Colon (tissue), 2 donors: ENCODE results near the gene OAS2.

Source experiments
- FAIRE-seq: peaks from 2 replicates; lab custom pipeline; 2012; peaks lifted over from hg19 to GRCh38; lab: Jason Lieb, UNC
- donor health status: control.
- donor health status: control.

OAS2 gene

GRCh38 chr12:113022563-113023297 lies 44.4 kb downstream of the OAS2 start:
- FAIRE-seq, result no peak

GRCh38 chr12:113027726-113028125 lies 49.4 kb downstream of the OAS2 start:
- FAIRE-seq, result no peak

DNA sequence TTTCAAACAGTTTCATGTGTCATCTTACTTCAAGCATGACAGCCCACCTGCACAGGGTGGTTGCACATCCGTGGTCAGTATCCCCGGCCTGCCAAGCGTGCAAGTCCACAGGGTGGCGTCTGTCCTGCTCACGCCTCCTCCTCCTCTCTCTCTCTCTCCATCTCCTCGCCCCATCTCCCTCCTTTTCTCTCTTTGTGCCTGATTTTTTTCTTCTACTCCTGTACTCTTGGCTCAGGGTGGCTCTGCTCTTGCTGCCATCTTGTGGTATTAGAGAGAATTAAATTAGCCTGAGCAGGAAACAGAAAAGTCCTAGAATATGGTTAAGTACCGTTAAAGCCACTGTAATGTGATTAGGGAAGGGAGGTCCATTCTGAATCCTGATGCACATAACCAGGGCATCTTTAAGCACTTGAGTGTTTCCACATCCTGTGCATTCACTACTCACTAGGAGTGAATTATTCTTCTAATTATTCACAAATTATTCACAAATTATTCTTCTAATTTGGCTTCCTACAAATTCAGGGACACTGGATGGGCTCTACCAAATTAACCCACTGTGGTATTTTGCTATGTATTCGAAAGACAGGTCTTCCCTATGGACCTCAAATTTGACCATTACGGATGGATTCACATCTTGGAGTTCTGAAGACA lies 52.7 kb downstream of the OAS2 start:
- FAIRE-seq, result no peak

DNA sequence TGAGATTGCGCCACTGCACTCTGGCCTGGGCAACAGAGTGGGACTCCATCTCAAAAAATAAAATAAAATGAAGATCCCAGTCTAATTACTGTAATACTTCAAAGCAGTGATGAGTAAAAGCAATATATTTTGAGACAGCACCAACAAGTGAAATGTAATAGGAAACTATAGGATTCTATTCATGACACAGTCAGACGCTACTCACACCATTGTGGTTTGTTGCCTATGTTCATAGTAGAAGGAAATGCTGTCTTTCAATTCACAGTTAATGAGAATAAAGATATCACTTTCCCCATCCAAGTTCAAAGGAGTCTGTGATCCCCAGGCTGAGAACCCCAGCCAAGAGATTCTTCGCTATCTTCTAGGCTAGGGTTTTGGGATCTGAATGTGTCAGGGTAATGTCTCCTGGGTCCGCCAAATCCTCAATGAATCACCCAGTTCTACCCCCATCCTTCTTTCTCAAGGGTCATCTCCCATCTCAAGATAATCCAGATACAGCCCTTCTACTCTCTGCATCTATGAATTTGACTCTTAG lies 61.7 kb downstream of the OAS2 start:
- FAIRE-seq, result no peak

- FAIRE-seq, result no peak
These were observed 62.4 kb downstream of the OAS2 start for GRCh38 chr12:113040722-113041171.

GRCh38 chr12:113041560-113041959 lies 63.2 kb downstream of the OAS2 start:
- no peak for FAIRE-seq

- FAIRE-seq, result no peak
These were observed 64.9 kb downstream of the OAS2 start for GRCh38 chr12:113043240-113043639.

- FAIRE-seq, result no peak
These were observed 66.2 kb downstream of the OAS2 start for GRCh38 chr12:113044516-113044915.

DNA sequence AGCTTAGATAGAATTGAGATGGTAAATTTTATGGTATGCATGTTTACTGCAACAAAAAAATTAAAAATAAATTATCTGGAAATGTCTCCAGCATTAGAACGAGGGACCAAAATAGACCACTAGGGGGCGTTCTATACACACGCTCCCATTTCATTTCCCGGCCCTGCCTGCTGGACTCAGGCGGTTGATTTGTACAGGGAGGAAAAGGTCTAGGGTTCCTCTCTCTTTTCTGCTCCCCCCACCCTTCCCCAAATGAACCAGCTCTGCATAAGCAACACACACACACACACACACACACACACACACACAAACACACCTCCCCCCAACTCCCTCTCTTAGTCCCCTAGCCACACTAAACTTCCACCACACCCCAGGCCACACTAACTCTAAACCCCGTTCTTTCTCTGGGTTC lies 70.4 kb downstream of the OAS2 start:
- FAIRE-seq, result no peak

- FAIRE-seq, result no peak
These were observed 71.8 kb downstream of the OAS2 start for GRCh38 chr12:113049976-113050742.

DNA sequence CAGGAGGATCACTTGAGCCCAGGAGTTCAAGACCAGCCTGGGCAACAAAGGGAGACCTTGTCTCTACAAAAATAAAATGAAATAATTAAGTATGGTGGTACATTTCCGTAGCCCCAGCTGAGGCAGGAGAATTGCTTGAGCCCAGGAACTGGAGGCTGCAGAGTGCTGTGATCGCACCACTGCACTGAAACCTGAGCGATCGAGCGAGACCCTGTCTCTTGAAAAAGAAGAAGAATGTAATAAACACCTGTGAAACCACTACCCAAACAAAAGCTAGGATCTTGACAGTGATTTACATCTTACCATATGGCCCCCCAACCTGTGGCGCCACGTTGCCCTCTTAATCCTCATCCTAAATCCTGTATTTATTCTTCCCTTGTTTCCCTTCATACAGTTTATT lies 72.5 kb downstream of the OAS2 start:
- no peak for FAIRE-seq

DNA sequence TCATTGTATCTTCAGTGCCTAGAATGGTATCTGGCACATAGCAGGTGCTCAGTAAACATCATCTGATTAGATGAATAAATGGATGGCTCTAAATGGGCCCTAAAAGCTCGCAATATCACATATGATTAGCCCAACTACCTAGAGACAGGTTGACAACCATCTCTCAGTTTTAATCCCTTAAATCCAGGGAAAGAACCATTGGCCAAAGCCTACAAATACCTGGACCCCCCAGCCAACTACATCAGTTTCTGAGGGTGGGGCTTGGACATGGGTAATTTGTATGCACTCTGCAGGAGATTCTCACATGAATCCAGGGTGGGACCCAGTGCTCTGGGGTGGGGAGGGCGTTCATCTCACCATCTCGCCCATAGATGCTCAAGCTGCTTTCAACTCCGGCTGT lies 73.4 kb downstream of the OAS2 start:
- no peak for FAIRE-seq

GRCh38 chr12:113052326-113052725 lies 74.0 kb downstream of the OAS2 start:
- no peak for FAIRE-seq

GRCh38 chr12:113054948-113055486 lies 76.7 kb downstream of the OAS2 start:
- no peak for FAIRE-seq

DNA sequence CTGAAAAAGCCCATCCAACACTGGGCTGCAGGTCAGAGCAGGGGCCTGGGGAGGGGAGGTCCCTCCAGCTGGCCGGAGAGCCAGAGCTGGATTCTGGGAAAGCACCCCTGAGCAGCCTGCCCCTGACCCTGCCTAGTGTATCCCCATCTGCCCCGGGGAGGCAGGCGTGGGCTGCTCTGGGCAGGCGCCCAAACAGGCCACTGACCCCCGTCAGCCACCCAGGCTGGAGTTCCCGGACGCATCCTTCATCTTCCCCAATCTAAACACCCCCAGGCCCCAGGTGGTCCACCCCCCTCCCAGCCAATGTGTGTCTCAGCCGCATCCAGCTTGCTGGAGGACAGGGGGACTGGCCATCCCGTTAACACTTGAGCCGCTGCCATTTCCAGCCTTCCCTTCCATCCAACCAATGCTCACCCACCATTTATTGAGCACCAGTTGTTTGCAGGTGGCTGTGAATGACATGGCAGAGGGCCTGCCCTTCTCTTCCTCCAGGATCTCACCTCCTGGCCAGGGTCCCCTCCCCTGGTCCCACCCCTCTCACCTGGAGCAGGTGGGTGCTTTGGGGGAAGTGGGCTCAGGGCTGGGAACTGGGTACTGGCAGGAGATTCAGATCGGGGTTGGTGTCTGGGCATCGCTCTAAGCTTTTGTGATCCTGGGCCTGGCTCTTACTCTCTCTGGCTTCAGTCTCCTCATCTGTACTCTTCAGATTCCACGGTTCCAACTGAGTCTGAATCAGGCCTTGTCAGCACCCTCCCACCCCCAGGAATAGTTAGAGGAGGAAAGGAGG lies 77.5 kb downstream of the OAS2 start:
- FAIRE-seq, result no peak

- no peak for FAIRE-seq
These were observed 78.0 kb downstream of the OAS2 start for GRCh38 chr12:113056381-113056630.

- no peak for FAIRE-seq
These were observed 78.5 kb downstream of the OAS2 start, which contains the start of gene DTX1 for GRCh38 chr12:113056631-113057488. Gene DTX1 (plus strand): TSS chr12:113056730. CDS start chr12:113058193, 1,463 bp downstream.

DNA sequence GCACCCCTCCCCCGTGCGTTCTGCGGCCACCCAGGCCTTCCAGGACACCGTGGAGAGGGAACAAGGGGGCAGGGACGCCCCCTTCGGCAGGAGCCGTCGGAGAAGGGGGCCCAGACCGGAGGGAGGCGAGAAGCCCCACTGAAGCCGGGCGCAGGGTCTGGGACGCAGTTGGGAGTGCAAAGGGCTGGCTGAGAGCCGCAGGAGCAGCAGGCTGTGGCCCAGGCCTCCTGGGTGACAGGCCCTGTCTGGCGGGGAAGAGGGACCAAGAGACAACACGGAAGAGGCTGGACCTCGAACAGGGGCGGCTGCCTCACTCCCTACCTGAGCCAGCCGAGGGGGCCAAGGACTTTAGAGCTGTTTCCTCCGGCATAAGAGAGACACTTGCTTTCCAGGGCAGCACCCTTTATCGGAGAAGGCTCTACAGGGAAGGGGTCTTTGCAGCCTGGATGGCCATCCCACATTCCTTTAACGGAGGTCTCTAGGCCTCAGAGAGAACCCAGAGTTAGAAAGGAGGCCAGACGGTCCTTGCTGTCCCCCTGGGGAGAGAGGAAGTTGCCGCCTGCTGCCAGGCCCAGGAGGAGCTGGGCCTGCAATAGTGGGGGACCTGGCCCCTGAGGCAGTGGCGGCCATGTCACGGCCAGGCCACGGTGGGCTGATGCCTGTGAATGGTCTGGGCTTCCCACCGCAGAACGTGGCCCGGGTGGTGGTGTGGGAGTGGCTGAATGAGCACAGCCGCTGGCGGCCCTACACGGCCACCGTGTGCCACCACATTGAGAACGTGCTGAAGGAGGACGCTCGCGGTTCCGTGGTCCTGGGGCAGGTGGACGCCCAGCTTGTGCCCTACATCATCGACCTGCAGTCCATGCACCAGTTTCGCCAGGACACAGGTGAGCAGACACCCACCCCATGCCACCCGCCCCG lies 79.5 kb downstream of the OAS2 start:
- FAIRE-seq, result no peak

- no peak for FAIRE-seq
These were observed 80.2 kb downstream of the OAS2 start for GRCh38 chr12:113058553-113058952.

GRCh38 chr12:113059071-113059595 lies 80.8 kb downstream of the OAS2 start:
- no peak for FAIRE-seq
